Glutamatergic neuron (in vitro differentiated cells): ENCODE results near the gene NTM. TPM values are rescaled to one million over a fixed set of nuclear protein-coding genes. Genes with fewer than 3 reads are reported as not detected.

ENCODE experiments used
- DNase-seq: peaks from one replicate; pipeline ENCODE4 v3.0.0; 2022
- H3K27ac Mint-ChIP-seq: one replicate; pipeline ENCODE4 v1.8.0; 2020; ENCODE audit warnings: mild to moderate bottlenecking, mixed read lengths, inconsistent platforms; ENCODE audit not compliant: unreplicated experiment
- H3K27me3 Mint-ChIP-seq: one replicate; pipeline ENCODE4 v1.8.0; 2020; ENCODE audit warnings: mild to moderate bottlenecking, moderate library complexity, mixed read lengths, inconsistent platforms; ENCODE audit not compliant: unreplicated experiment
- H3K36me3 Mint-ChIP-seq: one replicate; pipeline ENCODE4 v1.8.0; 2020; ENCODE audit warnings: mild to moderate bottlenecking, mixed read lengths, inconsistent platforms; ENCODE audit not compliant: unreplicated experiment
- H3K4me1 Mint-ChIP-seq: one replicate; pipeline ENCODE4 v1.8.0; 2020; ENCODE audit warnings: mild to moderate bottlenecking, low read depth, mixed read lengths, inconsistent platforms; ENCODE audit not compliant: unreplicated experiment
- H3K4me3 Mint-ChIP-seq: one replicate; pipeline ENCODE4 v1.8.0; 2020; ENCODE audit warnings: mild to moderate bottlenecking, mixed read lengths, inconsistent platforms; ENCODE audit not compliant: unreplicated experiment
- H3K9me3 Mint-ChIP-seq: one replicate; pipeline ENCODE4 v1.8.0; 2020; ENCODE audit warnings: mild to moderate bottlenecking, moderate library complexity, mixed read lengths, inconsistent platforms; ENCODE audit not compliant: unreplicated experiment
- CTCF ChIP-seq: fragments of 200-600 bp; sonication (generic); IDR thresholded peaks from one replicate; pipeline ENCODE4 v1.5.0; 2021; ENCODE audit not compliant: partially characterized antibody, unreplicated experiment
- total RNA-seq: library from RNA; stranded (reverse); fragmentation: NEBNext Ultra II Directional; extraction: Animal tissue kit (Norgen Biotek cat#: 25700); gene quantifications from one replicate; pipeline ENCODE4 v1.2.1, GENCODE V29; 2021; ENCODE audit not compliant: unreplicated experiment

NTM gene
- total RNA-seq, 1 donor from 2014 or later, result 1.2 TPM

DNA sequence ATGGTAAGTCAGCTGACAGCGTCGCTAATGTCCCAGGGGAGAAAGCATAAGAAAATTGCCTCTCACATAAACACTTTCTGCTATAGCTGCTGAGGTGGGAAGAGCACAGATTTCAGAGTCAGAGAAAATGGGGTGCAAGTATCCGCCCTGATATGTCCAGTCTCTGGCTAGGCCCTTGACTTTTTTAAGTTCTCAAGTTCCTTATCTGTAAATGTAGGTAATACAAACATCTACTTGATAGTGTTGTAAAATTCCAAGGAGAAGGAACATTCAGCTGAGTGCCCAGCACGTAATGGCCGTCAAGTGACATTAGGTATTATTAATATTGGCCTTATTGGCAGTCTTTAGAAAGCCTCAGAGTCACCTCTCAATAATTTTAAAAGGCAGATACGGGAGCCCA lies 143.6 kb downstream of the NTM start:
- Mint-ChIP-seq H3K27ac (no peak overlapping the region), H3K36me3 (no peaks in the 10 kb centered on the region), H3K9me3 (peaks cover 1% of the 10 kb centered on the region), H3K4me1 (peaks cover 13% of the 10 kb centered on the region), H3K4me3 (no peak overlapping the region), H3K27me3 (no peaks in the 10 kb centered on the region)
- TF ChIP-seq CTCF, result no peak
- no peak for DNase-seq

DNA sequence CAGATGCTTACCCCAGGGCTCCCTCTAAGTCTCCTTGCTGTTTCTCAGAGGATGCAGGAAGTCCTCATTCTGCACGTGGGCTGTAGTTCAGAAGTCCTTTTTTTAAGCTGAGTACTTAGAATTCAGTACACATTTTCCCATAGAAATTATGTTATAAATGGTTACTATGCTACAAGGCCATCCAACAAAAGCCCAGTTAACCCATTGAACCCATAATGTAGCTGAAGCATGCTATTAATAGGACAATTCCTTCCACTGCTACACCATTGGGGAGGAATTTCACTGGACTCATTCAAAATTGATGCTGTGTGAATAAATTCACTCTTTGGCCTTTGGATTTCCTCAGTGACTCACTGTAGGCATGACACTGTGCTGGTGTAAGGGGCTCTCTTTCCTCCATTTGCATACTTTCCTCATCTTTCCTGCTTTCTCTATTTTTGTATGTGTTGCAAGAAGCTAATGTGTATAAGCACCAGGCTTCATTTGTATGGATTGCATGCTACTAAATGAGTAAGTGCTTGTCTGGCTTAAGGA lies 148.0 kb downstream of the NTM start:
- no peak overlapping the region for H3K27ac Mint-ChIP-seq
- H3K36me3 Mint-ChIP-seq, result no peaks in the 10 kb centered on the region
- no peak overlapping the region for H3K4me3 Mint-ChIP-seq
- TF ChIP-seq CTCF, result no peak
- H3K4me1 Mint-ChIP-seq, result peaks cover 15% of the 10 kb centered on the region
- no peaks in the 10 kb centered on the region for H3K27me3 Mint-ChIP-seq
- H3K9me3 Mint-ChIP-seq, result no peaks in the 10 kb centered on the region
- no peak for DNase-seq

DNA sequence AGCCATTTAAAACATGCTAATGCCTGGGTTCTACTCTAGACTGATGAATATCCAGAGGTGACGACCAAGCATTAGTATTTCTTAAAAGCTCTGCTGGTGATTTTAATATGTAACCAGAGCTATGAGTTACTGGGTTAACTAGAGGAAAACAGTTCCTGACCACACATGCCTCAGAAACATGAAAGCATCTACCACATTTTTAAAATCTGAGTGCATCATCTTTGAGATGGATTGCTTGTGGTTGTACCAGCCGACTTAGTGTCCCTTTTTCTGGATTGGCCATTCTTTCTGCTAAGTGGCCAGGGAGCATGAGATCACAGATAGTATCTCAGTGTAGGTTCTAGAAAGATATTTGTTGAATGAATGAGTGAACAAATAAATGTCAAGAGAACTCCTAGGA lies 152.4 kb downstream of the NTM start:
- Mint-ChIP-seq H3K36me3 (no peaks in the 10 kb centered on the region), H3K4me3 (no peak overlapping the region), H3K9me3 (no peaks in the 10 kb centered on the region), H3K27me3 (peaks cover 1% of the 10 kb centered on the region), H3K27ac (no peak overlapping the region), H3K4me1 (peaks cover 12% of the 10 kb centered on the region)
- no peak for DNase-seq
- no peak for TF ChIP-seq CTCF

GRCh38 chr11:131530407-131530806 lies 160.0 kb downstream of the NTM start:
- Mint-ChIP-seq H3K4me3 (no peak overlapping the region), H3K36me3 (no peaks in the 10 kb centered on the region), H3K27ac (no peak overlapping the region), H3K27me3 (peaks cover 1% of the 10 kb centered on the region), H3K4me1 (no peaks in the 10 kb centered on the region), H3K9me3 (no peaks in the 10 kb centered on the region)
- DNase-seq, result no peak
- TF ChIP-seq CTCF, result no peak

GRCh38 chr11:131533149-131533548 lies 162.7 kb downstream of the NTM start:
- Mint-ChIP-seq H3K27me3 (peaks cover 4% of the 10 kb centered on the region), H3K9me3 (no peaks in the 10 kb centered on the region), H3K4me3 (no peak overlapping the region), H3K36me3 (no peaks in the 10 kb centered on the region), H3K4me1 (peaks cover 4% of the 10 kb centered on the region), H3K27ac (no peak overlapping the region)
- DNase-seq, result no peak
- no peak for TF ChIP-seq CTCF
